ENCODE data around the gene LRRC4B. TPM values are rescaled to one million over a fixed set of nuclear protein-coding genes. Genes with fewer than 3 reads are reported as not detected.
"Not testable (repeated sequence)": the region's sequence is repeated elsewhere in the genome, so short reads cannot be mapped to it uniquely, and the experiment has no call there.

Gene LRRC4B
- total and polyA plus RNA-seq, 2 of the 13 experiments (the other 11 are each of a cell fraction or from before 2014, with no cell fraction given) = not detected

- no peak for FAIRE-seq
- POLR2A ChIA-PET = no interaction called here
- no peak for ATAC-seq
- no peak overlapping the region for H3K9ac ChIP-seq (ENCODE audit: insufficient read depth, low read depth, low read length)
- H3K27me3 ChIP-seq (ENCODE audit: control insufficient read depth in 1 of 2, insufficient read depth in 2 of 2, low read length in 2 of 2) = peaks cover 0 to 9% of the 10 kb centered on the region in 2 experiments; a peak in 3 of 5 replicates
- WGBS (ENCODE audit: low lambda C conversion rate) = 26% methylated on average over 3 of the region's 3 CpGs
- no peak for TF ChIP-seq TBX3 (IDR thresholded peaks at IDR 0.05; ENCODE audit: borderline replicate concordance)
- TF ChIP-seq NFE2L1 (CRISPR knock-in tag; IDR thresholded peaks at IDR 0.05; ENCODE audit: borderline replicate concordance) = no peak
- TF ChIP-seq, protein P1, sequence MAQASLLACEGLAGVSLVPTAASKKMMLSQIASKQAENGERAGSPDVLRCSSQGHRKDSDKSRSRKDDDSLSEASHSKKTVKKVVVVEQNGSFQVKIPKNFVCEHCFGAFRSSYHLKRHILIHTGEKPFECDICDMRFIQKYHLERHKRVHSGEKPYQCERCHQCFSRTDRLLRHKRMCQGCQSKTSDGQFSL (CRISPR knock-in tag; IDR thresholded peaks at IDR 0.05) = no peak
- TF ChIP-seq ISX (CRISPR knock-in tag; conservative IDR thresholded peaks at IDR 0.05) = no peak
- TF ChIP-seq ZBTB1 (CRISPR knock-in tag; IDR thresholded peaks at IDR 0.05; ENCODE audit: borderline replicate concordance) = no peak
- no peak for TF ChIP-seq ZNF672 (CRISPR knock-in tag; IDR thresholded peaks at IDR 0.05)
- TF ChIP-seq GABPA (IDR thresholded peaks at IDR 0.05; ENCODE audit: low read depth, low read length) = no peak
- no peak for TF ChIP-seq GABPA (CRISPR knock-in tag; IDR thresholded peaks at IDR 0.05; ENCODE audit: low read depth)
- no peaks in the 10 kb centered on the region for H3K79me2 ChIP-seq (ENCODE audit: insufficient read depth, low read length)
- intact Hi-C loops (cut with micrococcal nuclease; ENCODE audit: unreplicated experiment) (no loop called here), in situ Hi-C loops (cut with HindIII; ENCODE audit: extremely low pct_ligation_motif_present, low pct_unique_long_range_greater_than_20kb) (no loop called here)
- no peaks in the 10 kb centered on the region for H3K36me3 ChIP-seq (replicated peaks in 1 of 2; ENCODE audit: control insufficient read depth in 1 of 2, insufficient read depth in 2 of 2, low read length in 2 of 2)
- H2AFZ ChIP-seq (ENCODE audit: low read length) = no peak overlapping the region
- CTCF ChIA-PET (ENCODE audit: low intra/inter-chr PET ratio, low total read pairs) = no interaction called here
- H3K9me3 ChIP-seq (ENCODE audit: low read length) = no peaks in the 10 kb centered on the region
- no peak for DNase-seq (ENCODE audit: low spot score)
- H3K4me3 ChIP-seq (replicated peaks in 1 of 3; ENCODE audit: insufficient read depth in 1 of 3, low read depth in 2 of 3, low read length in 3 of 3) = no peak overlapping the region
- H3K4me2 ChIP-seq (ENCODE audit: low read depth, low read length) = no peak overlapping the region
- H3K4me1 ChIP-seq (ENCODE audit: insufficient read depth, low read length) = no peaks in the 10 kb centered on the region
- no peak overlapping the region for H3K27ac ChIP-seq (ENCODE audit: extremely low read length, insufficient read depth, low read length)
- H4K20me1 ChIP-seq (ENCODE audit: insufficient read depth, low read length) = no peaks in the 10 kb centered on the region
- BruUV-seq (replicated peaks) = no TSS peak
These were observed 22.0 kb upstream of the LRRC4B start for GRCh38 chr19:50590191-50590590.

- DNase-seq (ENCODE audit: low spot score); H3K9ac ChIP-seq (ENCODE audit: insufficient read depth, low read depth, low read length); H3K79me2 ChIP-seq (ENCODE audit: insufficient read depth, low read length); H3K27ac ChIP-seq (ENCODE audit: extremely low read length, insufficient read depth, low read length); H3K4me1 ChIP-seq (ENCODE audit: insufficient read depth, low read length); POLR2A ChIA-PET; in situ Hi-C loops (cut with HindIII; ENCODE audit: extremely low pct_ligation_motif_present, low pct_unique_long_range_greater_than_20kb); H3K4me2 ChIP-seq (ENCODE audit: low read depth, low read length); CTCF ChIA-PET (ENCODE audit: low intra/inter-chr PET ratio, low total read pairs); ATAC-seq; H3K27me3 ChIP-seq (ENCODE audit: control insufficient read depth in 1 of 2, insufficient read depth in 2 of 2, low read length in 2 of 2); H3K9me3 ChIP-seq (ENCODE audit: low read length); H4K20me1 ChIP-seq (ENCODE audit: insufficient read depth, low read length); H3K4me3 ChIP-seq (replicated peaks in 1 of 3; ENCODE audit: insufficient read depth in 1 of 3, low read depth in 2 of 3, low read length in 3 of 3); BruUV-seq (replicated peaks); FAIRE-seq; H2AFZ ChIP-seq (ENCODE audit: low read length); intact Hi-C loops (cut with micrococcal nuclease; ENCODE audit: unreplicated experiment); H3K36me3 ChIP-seq (replicated peaks in 1 of 2; ENCODE audit: control insufficient read depth in 1 of 2, insufficient read depth in 2 of 2, low read length in 2 of 2): not testable (repeated sequence)
- WGBS (ENCODE audit: low lambda C conversion rate) = 54% methylated on average over 20 of the region's 24 CpGs
These were observed 13.8 kb upstream of the LRRC4B start for GRCh38 chr19:50581795-50582660.

All from HepG2 (cell line).